ENCODE data around the gene ATP5PD. TPM values are rescaled to one million over a fixed set of nuclear protein-coding genes. Genes with fewer than 3 reads are reported as not detected.
A peak's percentile ranks its signal among the peaks of the same experiment; 100 is the strongest.

Gene ATP5PD
- total and polyA plus RNA-seq, 2 donors (not counting 1 experiment from before 2014, with no cell fraction given) = 92.1 to 101 TPM

DNA sequence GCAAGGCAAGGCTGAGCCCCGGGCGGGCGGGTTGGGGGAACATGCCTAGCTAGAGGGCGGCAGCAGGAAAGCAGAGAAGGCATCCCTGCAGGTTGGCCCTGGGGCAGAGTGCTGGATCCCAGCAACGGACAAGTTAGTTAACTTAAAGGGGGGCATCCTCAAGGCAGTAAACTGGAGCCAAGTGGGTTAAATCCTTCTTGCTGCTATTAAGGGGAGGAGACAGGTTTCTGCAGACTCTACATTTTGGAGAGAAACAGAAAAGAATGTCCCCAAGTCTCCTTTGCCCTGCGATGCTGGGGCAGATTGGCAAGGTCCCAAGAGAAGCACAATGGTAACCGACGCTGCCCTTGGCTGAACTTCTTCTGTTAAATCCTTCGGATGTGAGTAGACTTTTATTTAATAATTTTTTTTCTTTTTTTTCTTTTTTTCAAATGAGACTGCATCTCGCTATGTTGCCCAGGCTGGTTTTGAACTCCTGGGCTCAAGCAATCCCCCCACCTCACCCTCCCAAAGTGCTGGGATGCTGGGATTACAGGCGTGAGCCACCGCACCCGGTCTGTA, 14.0 kb downstream of the ATP5PD start:
- intact Hi-C loops (cut with micrococcal nuclease) = loop anchor here (1.0 kb wide), 1 partner anchor 45 kb away; the partner anchor contains the start of gene CDR2L
- peak; percentile 6 for ATAC-seq (ENCODE audit: low read depth)

More for the DNA sequence above, 14.0 kb downstream of the ATP5PD start:
- POLR2A ChIA-PET = interaction anchor here (1.5 kb wide), 1 partner anchor 20 kb away, joined by 5 read pairs; the partner anchor contains the start of gene MRPL58
- WGBS (ENCODE audit: insufficient coverage) = 4% methylated on average over 6 of the region's 13 CpGs
- peaks cover 2% of the 10 kb centered on the region for H3K9me3 Mint-ChIP-seq (ENCODE audit: insufficient read depth)
- Histone ChIP-seq H3K4me2 (replicated peaks; ENCODE audit: low read depth, low read length, poor library complexity, severe bottlenecking) (peak overlapping the region; percentile 85), H3K27ac (ENCODE audit: low read length in 2 of 2) (no peak overlapping the region), H4K20me1 (ENCODE audit: control insufficient read depth, insufficient read depth, low read length, poor library complexity, severe bottlenecking) (no peaks in the 10 kb centered on the region), H3K79me2 (ENCODE audit: control insufficient read depth, insufficient read depth, low read length) (no peaks in the 10 kb centered on the region), H3K9ac (ENCODE audit: low read length) (peak overlapping the region; percentile 75), H3K4me3 (ENCODE audit: control extremely low read depth in 1 of 5, extremely low read depth in 1 of 5, insufficient read depth in 1 of 5, low read depth in 2 of 5, low read length in 4 of 5) (peak overlapping the region in 3 of 5 experiments; percentile 28 to 73 (median 71)), H3K36me3 (replicated peaks in 1 of 2; ENCODE audit: control extremely low read depth in 1 of 2, control insufficient read depth in 1 of 2, extremely low read depth in 1 of 2, insufficient read depth in 2 of 2, low read length in 1 of 2) (no peaks in the 10 kb centered on the region), H2AFZ (ENCODE audit: insufficient read depth, low read depth, low read length, poor library complexity, severe bottlenecking) (peak overlapping the region; percentile 62), H3K27me3 (replicated peaks in 1 of 4; ENCODE audit: control extremely low read depth in 1 of 4, control insufficient read depth in 3 of 4, insufficient read depth in 4 of 4, low read length in 3 of 4) (no peaks in the 10 kb centered on the region), H3K4me1 (ENCODE audit: control insufficient read depth in 2 of 2, insufficient read depth in 2 of 2, low read length in 2 of 2) (peaks cover 15 to 34% of the 10 kb centered on the region in 2 donors), H3K9me3 (ENCODE audit: control extremely low read depth in 1 of 3, control insufficient read depth in 2 of 3, insufficient read depth in 1 of 3, low read length in 2 of 3) (peaks cover 0 to 4% (median 0%) of the 10 kb centered on the region in 3 donors)
- H3K4me1 Mint-ChIP-seq = peaks cover 34% of the 10 kb centered on the region
- TF ChIP-seq EZH2 (IDR thresholded peaks at IDR 0.05; ENCODE audit: borderline replicate concordance, insufficient read depth, low read depth, low read length, poor library complexity, severe bottlenecking) = no peak
- TF ChIP-seq, protein P1, sequence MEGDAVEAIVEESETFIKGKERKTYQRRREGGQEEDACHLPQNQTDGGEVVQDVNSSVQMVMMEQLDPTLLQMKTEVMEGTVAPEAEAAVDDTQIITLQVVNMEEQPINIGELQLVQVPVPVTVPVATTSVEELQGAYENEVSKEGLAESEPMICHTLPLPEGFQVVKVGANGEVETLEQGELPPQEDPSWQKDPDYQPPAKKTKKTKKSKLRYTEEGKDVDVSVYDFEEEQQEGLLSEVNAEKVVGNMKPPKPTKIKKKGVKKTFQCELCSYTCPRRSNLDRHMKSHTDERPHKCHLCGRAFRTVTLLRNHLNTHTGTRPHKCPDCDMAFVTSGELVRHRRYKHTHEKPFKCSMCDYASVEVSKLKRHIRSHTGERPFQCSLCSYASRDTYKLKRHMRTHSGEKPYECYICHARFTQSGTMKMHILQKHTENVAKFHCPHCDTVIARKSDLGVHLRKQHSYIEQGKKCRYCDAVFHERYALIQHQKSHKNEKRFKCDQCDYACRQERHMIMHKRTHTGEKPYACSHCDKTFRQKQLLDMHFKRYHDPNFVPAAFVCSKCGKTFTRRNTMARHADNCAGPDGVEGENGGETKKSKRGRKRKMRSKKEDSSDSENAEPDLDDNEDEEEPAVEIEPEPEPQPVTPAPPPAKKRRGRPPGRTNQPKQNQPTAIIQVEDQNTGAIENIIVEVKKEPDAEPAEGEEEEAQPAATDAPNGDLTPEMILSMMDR (IDR thresholded peaks at IDR 0.05) = no peak
- peak overlapping the region; percentile 57 for H3K27ac Mint-ChIP-seq
- peak overlapping the region; percentile 99 for H3K4me3 Mint-ChIP-seq
- DNase-seq = no peak
- CTCF ChIA-PET = interaction anchor here (1.5 kb wide), 2 partner anchors 72 to 374 kb away, joined by 4 to 8 read pairs; no protein-coding TSS in a partner anchor
- no peaks in the 10 kb centered on the region for H3K27me3 Mint-ChIP-seq

Measured in B cell (primary cell).